GM21723 (cell line): ENCODE data around the gene REC8.

Experiments used
- ATAC-seq: cut with Tn5 transposase; IDR thresholded peaks from one replicate; pipeline ENCODE4 v1.9.1; 2021; ENCODE audit warnings: mild to moderate bottlenecking, moderate library complexity; ENCODE audit not compliant: unreplicated experiment

Gene REC8

DNA sequence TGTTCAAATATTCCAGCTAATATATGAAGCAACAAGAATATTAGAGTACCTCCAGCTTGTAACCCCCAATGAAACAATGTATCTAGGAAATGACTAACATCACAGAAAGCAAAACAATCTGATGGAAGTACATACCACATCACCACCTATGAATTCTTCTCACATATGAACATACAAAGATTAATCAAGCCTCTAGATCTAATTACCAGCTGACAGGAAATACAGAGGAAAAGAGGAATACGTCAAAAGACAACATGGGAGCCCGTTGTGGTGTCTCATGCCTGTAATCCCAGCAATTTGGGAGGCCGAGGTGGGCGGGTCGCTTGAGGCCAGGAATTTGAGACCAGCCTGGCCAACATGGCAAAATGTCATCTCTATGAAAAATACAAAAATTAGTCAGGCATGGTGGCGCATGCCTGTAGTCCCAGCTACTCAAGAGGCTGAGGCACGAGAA, 52.8 kb downstream of the REC8 start:
- ATAC-seq: no peak

DNA sequence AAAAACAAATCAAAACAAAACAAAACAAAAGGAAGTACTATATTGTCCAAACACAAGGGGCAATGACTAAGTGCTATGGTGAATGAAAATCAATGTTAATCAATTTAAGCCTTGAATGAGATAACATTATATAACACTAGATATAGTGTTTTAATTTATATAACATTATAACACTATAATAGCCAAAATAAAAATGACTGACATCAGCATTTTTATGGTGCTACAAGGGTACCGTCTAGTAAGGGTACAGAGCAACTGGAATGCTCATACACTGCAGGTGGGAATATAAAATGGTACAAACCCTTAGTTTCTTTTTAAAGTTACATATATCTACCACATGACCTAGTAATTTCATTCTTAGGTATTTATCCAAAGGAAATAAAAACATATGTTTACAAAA, 54.6 kb downstream of the REC8 start:
- ATAC-seq: no peak

DNA sequence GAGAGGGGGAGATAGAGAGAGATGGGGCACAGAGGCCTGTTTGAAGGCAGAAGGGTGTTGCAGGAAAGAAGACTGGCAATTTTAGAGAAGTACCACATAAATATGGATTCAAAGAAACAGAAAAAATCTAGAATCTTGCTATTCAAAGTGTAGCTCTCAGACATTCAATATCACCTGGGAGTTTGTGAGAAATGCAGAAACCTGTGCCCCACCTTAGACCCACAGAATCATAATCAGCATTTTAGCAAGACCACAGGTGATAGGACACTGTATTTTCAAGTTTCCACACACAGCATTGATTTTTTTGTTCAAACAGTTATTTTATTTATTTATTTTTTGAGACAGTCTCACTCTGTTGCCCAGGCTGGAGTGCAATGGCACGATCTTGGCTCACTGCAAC, 57.0 kb downstream of the REC8 start:
- no peak for ATAC-seq
